ENCODE data around the gene KLHL11. TPM values are rescaled to one million over a fixed set of nuclear protein-coding genes. Genes with fewer than 3 reads are reported as not detected.

KLHL11 gene
- total RNA-seq, 1 donor from 2014 or later, result 10.8 TPM

GRCh38 chr17:41812381-41813151, 52.7 kb downstream of the KLHL11 start, which contains the start of gene FKBP10:
Gene FKBP10 (plus strand): TSS chr17:41813004. CDS start chr17:41813035, 31 bp downstream.
- no peak for DNase-seq (ENCODE audit: low spot score)

- no peak for DNase-seq (ENCODE audit: low spot score)
Observed at GRCh38 chr17:41811549-41812380, 53.5 kb downstream of the KLHL11 start, which contains the start of gene P3H4. Gene P3H4 (minus strand): TSS chr17:41811949. CDS start chr17:41811915, 34 bp downstream.

- no peak for DNase-seq (ENCODE audit: low spot score)
Observed at GRCh38 chr17:41810659-41811548, 54.3 kb downstream of the KLHL11 start.

GRCh38 chr17:41806685-41807445, 58.4 kb downstream of the KLHL11 start:
- no peak for DNase-seq (ENCODE audit: low spot score)

Other genes starting within 250 kb of the KLHL11 start
- not detected for gene KRT17, start 240.8 kb downstream of the KLHL11 start, total RNA-seq
- 972 TPM for gene EIF1, start 176.5 kb downstream of the KLHL11 start, total RNA-seq
- not detected for gene GAST, start 153.1 kb downstream of the KLHL11 start, total RNA-seq
- 0.13 TPM for gene HAP1, start 130.8 kb downstream of the KLHL11 start, total RNA-seq
- gene JUP, start 78.7 kb downstream of the KLHL11 start, total RNA-seq, result 16.2 TPM
- 5.6 TPM for gene P3H4, start 53.5 kb downstream of the KLHL11 start, total RNA-seq
- gene FKBP10, start 52.4 kb downstream of the KLHL11 start, total RNA-seq, result 35.7 TPM
- gene NT5C3B, start 29.2 kb downstream of the KLHL11 start, total RNA-seq, result 43.8 TPM
- gene KLHL10, start 27.6 kb downstream of the KLHL11 start, total RNA-seq, result 0.74 TPM
- 140 TPM for gene ACLY, start 53.5 kb upstream of the KLHL11 start, total RNA-seq
- 0.48 TPM for gene ODAD4, start 65.2 kb upstream of the KLHL11 start, total RNA-seq
- 84.0 TPM for gene CNP, start 101.4 kb upstream of the KLHL11 start, total RNA-seq
- gene DNAJC7, start 152.0 kb upstream of the KLHL11 start, total RNA-seq, result 74.8 TPM
- gene NKIRAS2, start 154.7 kb upstream of the KLHL11 start, total RNA-seq, result 30.9 TPM
- 0.13 TPM for gene C17orf113, start 185.2 kb upstream of the KLHL11 start, total RNA-seq
- not detected for gene ZNF385C, start 233.1 kb upstream of the KLHL11 start, total RNA-seq
- gene DHX58, start 247.3 kb upstream of the KLHL11 start, total RNA-seq, result 13.2 TPM

All from mesenteric fat pad (tissue), 1 donor.